Measurements from ENCODE around the gene EP300. TPM values are rescaled to one million over a fixed set of nuclear protein-coding genes. Genes with fewer than 3 reads are reported as not detected.
"Not testable (repeated sequence)": the region's sequence is repeated elsewhere in the genome, so short reads cannot be mapped to it uniquely, and the experiment has no call there.

The EP300 gene
- polyA plus RNA-seq, 10 donors = 28.4 to 47.6 (median 37.0) TPM

DNA sequence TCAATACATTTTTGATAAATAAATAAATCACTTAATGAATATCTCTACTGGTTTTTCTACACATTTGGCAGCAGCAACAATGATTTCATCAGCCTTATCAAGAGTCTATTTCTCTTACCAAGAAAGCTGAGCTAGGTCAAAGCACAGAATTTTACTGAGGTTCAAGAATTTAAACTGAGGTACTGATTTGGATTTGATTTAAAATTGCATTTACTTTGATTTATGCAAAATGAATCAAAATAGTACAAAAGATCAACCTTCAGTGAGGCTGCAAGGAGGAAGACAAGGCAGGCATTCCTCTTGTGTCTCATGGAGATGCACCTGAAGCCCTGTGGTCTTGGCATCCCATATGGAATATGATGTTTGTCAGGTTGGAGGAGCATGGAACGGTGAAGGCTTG lies 15.5 kb upstream of the EP300 start:
- no peak for DNase-seq

DNA sequence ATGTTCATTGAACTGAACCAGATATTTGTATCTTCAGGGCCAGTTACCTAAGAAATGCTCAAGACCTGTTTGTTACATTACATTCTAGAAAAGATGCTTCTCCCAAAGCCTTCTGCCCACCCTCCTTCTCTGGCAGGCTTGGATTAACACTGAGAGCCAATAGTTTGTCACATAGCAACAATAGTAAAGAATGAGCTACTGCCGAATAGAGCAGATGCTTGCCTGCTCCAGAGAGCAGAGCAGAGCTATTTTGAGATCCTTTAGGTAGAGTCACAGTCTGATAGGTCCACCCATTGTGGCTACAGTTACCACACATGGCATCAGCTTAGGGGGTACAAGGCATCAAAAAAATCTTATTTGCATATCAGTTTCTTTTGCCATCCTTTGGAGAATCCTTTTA lies 13.5 kb upstream of the EP300 start:
- no peak for DNase-seq

DNA sequence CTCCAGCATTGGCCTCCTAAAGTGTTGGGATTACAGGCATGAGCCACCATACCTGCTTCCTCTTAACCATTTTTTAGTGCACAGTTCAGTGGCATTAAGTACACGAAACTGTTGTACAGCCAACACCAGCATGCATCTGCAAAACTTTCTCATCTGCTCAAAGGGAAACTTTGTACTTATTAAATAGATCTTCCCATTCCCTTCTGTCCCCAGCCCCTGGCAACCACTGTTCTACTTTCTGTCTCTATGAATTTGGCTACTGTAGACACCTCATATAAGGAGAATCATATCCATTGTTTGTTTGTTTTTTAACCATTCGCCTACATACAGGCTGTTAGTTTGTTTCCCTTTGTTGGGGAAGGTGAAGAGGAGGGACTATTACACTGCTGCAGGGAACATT lies 6.5 kb upstream of the EP300 start:
- DNase-seq = no peak

DNA sequence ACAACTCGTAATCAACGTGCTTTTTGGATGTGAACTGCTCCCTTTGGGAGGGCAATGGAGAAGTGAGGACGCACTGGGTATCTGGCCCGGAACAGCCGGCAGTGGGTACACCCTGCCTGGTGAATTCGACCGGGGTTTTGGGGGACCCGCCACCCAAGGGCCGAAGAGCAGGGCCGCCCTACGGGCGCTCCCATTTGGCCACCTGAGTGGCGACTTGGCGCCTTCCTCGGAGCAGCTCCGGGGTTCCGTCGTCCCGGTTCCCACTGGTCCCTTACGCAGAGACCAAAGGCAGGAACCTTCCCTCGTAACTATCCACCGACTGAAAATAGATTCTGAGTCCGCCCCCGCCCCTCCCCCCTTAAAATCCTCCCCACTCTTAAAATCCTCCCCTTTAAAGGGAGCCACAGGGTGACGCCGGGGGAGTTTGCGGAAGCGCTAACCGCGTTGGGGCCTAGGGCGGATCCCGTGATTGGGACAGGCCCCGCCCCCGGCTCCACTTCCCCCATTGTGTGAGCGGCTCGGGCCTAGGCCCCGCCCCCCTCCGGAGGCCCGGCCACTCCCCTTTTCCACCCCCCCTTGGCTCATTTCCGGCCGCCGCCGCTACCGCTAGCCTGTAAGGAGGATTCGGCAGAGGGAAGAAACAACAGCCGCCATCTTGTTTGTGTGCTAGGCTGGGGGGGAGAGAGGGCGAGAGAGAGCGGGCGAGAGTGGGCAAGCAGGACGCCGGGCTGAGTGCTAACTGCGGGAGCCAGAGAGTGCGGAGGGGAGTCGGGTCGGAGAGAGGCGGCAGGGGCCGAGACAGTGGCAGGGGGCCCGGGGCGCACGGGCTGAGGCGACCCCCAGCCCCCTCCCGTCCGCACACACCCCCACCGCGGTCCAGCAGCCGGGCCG lies 1.0 kb upstream of the EP300 start:
- peak; percentile 98 to 99 (median 99) for DNase-seq

DNA sequence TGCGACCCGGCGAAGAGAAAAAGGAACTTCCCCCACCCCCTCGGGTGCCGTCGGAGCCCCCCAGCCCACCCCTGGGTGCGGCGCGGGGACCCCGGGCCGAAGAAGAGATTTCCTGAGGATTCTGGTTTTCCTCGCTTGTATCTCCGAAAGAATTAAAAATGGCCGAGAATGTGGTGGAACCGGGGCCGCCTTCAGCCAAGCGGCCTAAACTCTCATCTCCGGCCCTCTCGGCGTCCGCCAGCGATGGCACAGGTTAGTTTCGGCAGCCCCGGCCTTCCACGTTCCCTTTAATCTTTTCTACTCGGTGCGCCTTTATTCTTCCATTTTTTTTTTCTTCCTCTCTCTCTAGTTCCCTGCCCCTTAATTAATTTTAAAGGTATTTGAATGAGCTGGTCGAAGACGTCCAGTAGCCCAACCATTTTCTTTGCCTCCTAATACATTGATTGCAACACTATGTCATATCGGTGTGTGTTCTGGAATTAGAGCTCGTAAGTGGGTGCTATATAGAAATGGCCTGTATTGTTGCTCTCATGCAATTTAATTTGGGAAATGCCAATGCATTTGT lies 537 bp downstream of the EP300 start:
- peak; percentile 23 to 75 (median 49) for DNase-seq

DNA sequence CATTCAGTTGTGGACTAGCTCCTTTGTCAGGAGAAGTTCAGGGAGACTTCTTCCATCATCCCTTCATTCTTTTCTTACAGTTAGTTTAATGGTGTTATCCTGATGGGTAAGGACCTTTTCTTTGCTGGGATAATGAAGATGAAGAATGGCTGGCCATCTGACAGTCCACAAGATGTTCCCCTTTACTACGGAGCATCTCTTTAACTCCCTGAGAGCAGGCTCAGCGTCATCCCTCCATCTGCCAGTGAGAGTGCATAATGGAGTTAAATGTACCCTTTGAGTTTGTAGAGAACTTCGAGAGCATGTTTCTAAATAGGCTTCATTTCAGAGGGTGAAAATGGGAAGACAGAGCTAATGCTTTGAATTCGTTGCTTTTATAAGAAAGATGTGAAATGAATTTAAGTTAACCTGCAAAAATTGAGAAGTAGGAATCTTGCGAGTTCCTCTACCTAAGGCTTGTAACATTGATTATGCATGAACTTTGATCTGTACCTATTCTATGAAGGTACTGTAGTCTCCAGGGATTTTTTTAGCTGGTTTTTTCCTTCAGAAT lies 1.7 kb downstream of the EP300 start:
- DNase-seq = peak; percentile 19 to 57 (median 23)

DNA sequence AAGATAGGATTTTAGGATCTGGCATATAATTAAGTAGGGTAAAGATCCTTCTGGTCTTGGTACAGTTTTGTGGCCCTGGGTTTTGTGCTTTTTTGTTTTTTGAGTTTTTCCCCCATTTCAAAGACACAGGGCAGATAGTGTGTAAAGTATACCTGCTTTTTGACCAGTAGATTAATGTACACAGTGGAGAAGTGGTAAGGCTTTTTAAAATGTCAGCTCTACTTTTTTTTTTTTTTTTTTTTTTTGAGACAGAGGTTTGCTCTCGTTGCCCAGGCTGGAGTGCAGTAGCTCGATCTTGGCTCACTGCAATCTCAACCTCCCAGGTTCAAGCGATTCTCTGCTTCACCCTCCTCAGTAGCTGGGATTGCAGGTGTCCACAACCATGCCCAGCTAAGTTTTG lies 4.0 kb downstream of the EP300 start:
- DNase-seq = no peak

DNA sequence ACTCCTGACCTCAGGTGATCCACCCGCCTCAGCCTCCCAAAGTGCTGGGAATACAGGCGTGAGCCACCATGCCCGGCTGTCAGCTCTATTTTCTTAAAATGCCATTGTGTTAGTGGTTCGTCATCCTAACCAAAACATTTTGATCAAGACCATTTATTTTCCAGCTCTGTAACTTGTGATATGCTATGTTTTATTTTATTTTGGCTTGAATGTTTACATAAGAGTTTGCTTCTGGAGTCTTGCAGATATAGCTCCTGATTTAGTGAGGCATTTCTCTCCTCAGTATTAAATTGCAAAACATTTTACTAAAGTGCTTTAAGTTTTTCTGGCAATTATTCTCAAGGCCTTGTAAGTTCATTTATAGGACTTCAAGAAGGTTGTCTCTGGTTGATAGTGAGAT lies 4.4 kb downstream of the EP300 start:
- no peak for DNase-seq

DNA sequence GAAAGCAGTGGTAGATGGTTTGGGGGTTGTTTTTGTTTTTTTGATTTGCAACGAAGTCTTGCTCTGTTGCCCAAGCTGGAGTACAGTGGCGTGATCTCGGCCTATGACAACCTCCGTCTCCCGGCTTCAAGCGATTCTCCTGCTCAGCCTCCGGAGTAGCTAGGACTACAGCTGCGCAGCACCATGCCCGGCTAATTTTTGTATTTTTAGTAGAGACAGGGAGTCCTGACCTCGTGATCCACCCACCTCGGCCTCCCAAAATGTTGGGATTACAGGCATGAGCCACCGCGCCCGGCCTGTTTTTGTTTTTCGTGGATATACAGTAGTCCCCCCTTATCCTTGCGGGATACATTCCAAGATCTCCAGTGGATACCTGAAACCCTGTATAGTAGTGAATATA lies 6.6 kb downstream of the EP300 start:
- DNase-seq = no peak

DNA sequence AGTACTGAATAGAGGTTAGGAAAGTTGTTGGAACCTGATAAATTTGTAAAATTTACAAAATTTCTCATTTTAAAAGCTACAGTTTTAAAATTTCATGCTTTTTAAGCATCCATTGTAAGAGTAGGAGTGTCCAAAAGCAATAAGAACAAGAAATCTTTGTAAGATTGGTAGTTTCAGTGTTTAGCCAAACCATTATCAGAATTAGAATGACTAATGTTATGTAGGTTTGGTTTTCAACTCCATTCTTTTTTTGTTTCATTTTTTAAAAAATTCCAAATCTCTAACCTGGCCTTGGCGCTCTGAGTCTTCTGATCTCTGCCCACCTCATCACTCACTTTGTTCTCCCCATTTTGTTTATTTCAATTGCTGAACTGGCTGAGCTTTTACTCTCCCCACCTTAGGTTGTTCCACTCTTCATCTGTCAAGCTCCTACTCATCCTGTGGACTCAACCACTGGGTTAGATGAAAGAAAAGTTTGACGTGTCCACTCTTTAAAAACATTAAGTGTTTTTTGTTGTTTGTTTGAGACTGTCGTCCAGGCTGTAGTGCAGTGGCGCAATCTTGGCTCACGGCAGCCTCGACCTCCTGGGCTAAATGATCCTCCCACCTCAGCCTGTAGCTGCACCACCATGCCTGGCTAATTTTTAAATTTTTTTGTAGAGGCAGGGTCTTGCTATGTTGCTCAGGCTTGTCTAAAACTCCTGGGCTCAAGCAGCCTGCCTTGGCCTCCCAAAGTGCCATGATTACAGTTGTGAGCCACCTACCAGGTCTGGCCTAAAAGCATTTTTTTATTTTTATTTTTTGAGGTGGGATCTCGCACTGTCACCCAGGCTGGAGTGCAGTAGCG lies 14.0 kb downstream of the EP300 start:
- DNase-seq = no peak

DNA sequence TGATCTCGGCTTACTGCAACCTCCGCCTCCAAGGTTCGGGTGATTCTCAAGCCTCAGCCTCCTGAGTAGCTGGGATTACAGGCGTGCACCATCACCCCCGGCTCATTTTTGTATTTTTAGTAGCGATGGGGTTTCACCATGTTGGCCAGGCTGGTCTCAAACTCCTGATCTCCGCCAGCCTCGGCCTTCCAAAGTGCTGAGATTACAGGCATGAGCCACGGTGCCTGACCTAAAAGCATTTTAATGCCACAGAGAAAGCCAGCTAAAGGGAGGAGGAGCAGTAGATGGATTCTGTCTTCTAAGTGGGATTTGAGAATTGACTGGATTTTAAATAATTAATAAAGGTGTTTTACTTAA lies 14.6 kb downstream of the EP300 start:
- DNase-seq = not testable (repeated sequence)

DNA sequence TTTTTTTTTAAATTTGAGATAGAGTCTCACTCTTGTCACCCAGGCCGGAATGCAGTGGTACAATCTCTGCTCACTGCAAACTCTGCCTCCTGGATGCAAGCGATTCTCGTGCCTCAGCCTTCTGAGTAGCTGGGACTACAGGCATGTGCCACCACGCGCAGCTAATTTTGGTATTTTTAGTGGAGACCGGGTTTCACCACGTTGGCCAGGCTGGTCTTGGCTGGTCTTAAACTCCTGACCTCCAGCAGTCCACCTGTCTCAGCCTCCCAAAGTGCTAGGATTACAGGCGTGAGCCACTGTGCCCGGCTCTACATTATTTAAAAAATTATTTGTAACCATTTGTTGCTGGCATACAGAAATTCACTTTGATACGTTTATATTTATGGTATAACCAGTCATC lies 18.6 kb downstream of the EP300 start:
- no peak for DNase-seq

DNA sequence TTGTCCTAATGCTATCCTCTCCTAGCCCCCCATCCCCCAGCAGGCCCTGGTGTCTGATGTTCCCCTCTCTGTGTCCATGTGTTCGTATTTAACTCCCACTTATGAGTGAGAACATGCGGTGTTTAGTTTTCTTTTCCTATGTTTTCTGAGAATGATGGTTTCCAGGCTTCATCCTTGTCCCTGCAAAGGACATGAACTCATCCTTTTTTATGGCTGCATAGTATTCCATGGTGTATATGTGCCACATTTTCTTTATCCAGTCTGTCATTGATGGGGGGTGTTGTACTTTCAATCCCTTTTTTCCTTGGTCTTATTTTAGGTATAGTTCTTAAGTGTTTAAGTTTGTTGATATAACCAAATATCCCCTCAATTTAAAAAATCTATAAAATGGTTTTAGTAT lies 23.9 kb downstream of the EP300 start:
- no peak for DNase-seq

DNA sequence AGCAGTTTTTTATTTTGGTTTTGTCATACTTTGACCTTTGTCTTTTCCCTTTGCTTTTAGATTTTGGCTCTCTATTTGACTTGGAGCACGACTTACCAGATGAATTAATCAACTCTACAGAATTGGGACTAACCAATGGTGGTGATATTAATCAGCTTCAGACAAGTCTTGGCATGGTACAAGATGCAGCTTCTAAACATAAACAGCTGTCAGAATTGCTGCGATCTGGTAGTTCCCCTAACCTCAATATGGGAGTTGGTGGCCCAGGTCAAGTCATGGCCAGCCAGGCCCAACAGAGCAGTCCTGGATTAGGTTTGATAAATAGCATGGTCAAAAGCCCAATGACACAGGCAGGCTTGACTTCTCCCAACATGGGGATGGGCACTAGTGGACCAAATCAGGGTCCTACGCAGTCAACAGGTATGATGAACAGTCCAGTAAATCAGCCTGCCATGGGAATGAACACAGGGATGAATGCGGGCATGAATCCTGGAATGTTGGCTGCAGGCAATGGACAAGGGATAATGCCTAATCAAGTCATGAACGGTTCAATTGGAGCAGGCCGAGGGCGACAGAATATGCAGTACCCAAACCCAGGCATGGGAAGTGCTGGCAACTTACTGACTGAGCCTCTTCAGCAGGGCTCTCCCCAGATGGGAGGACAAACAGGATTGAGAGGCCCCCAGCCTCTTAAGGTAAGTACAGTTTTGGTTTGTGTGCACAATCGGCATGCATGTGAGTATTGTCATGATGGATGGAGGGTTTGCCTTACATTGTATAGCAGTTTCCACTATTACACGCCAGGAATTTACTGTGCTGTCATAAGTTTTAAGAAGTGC lies 25.0 kb downstream of the EP300 start:
- DNase-seq = no peak

DNA sequence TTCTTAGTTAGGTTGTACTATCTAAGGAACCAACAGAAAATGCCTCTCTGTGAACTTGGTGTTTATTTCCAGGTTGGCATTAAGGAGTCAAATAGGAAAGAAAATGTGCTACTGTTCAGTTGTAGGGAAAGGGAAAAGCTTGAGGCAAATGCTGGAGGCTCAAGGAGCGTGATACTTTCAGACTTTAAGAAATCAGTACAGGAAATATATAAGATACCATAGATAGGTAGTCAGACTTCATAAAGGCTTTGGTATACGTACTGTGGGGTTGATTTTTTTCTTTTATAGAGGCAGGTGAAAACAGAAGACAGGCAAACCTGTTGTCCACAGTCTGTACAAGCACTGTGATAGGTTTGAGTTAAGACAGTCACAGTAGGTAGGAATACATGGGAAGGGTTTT lies 30.8 kb downstream of the EP300 start:
- no peak for DNase-seq

DNA sequence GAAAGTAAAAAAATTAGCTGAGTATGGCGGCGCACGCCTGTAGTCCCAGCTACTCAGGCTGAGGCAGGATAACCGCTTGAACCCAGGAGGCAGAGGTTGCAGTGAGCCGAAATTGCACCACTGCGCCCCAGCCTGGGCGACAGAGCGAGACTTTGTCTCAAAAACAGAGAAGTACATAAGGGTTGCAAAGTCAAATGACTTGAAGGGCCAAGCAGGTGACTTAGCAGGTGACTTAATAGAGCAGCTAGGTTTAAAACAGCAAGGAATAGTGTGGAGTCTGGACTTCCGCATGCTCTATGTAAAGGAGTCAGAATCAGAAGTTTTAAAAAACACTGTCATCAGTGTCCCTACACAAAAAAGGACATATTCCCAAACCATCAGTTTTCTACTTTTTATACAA lies 31.7 kb downstream of the EP300 start:
- DNase-seq = no peak

DNA sequence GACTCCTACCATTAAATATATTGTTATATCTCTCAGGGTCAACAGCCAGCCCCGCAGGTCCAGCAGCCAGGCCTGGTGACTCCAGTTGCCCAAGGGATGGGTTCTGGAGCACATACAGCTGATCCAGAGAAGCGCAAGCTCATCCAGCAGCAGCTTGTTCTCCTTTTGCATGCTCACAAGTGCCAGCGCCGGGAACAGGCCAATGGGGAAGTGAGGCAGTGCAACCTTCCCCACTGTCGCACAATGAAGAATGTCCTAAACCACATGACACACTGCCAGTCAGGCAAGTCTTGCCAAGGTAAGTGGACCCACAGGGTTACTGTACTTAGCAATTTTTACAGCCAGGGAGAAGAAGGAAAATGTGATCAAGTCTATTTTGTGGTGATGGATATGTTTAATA lies 35.1 kb downstream of the EP300 start:
- DNase-seq = no peak

DNA sequence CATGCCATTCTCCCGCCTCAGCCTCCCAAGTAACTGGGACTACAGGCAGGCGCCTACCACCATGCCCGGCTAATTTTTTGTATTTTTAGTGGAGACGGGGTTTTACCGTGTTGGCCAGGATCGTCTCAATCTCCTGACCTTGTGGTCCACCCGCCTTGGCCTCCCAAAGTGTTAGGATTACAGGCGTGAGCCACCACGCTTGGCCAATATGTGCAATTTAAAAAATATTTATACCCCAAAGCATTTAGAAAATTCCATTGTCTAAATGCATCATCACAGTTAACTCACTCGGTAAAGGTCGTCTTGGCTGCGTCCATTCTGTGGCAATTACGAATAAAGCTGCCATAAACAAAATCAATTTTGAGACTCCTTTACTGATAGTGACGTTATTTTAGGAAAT lies 36.2 kb downstream of the EP300 start:
- no peak for DNase-seq

DNA sequence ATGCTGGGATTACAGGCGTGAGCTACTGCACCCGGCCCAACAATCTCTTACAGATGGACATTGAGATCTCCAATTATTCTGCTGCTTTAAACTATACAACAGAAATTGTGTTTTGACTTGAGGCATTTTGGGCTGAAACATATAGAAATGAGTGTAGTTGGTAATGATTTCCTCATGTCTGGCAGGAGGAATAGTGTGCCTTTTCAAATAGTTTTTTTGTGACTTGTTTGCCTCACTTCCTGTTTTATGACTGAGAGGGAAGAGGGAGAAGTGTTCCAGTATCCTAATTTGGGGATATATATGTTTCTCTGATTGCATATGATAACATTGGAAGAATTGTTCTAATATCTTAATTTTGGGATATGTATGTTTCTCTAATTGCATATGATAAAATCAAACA lies 40.2 kb downstream of the EP300 start:
- peak; percentile 11 to 62 (median 40) for DNase-seq

DNA sequence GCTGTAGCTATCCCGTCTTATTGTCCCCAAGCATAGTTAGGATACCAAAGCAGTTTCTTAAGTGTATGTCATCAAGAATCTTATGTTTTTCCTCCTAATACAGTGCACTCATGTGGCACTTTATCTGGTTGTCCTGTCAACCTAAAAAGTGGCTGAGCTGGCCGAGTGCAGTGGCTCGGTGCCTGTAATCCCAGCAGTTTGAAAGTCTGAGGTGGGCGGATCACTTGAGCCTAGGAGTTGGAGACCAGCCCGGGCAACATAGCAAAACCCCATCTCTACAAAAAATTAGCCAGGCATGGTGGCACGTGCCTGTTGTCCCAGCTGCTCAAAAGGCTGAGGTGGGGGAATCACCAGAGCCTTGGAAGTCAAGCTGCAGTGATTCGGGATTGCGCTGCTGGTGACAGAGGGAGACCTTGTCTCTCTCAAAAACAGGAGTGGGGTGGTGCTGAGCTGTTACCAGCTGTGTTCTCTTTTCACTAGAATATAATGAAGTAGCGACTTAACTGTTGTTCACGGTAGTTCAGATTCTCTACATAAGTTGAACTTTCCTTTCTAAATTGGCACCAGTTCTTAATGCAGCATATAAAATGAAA lies 48.1 kb downstream of the EP300 start:
- peak in 1 of 3 donors; percentile 4 for DNase-seq

DNA sequence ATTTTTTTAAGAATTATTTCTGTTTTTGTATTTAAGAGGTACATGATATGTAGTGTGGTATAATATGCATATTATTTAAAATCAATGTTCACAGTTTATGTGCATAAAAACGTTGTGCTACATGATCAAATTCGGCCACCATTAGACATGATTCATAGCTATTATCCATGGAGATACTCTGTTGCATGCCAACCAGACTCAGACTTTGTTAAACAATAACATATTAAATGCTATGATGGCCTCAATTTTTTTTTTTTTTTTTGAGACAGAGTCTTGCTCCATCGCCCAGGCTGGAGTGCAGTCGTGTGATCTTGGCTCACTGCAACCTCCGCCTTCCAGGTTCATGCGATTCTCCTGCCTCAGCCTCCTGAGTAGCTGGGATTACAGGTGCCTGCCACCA lies 53.5 kb downstream of the EP300 start:
- not testable (repeated sequence) for DNase-seq
